ENCODE data around the gene AZIN2. TPM values are rescaled to one million over a fixed set of nuclear protein-coding genes. Genes with fewer than 3 reads are reported as not detected.

The AZIN2 gene
- 2.5 and 13.2 TPM in 2 replicates for total RNA-seq

DNA sequence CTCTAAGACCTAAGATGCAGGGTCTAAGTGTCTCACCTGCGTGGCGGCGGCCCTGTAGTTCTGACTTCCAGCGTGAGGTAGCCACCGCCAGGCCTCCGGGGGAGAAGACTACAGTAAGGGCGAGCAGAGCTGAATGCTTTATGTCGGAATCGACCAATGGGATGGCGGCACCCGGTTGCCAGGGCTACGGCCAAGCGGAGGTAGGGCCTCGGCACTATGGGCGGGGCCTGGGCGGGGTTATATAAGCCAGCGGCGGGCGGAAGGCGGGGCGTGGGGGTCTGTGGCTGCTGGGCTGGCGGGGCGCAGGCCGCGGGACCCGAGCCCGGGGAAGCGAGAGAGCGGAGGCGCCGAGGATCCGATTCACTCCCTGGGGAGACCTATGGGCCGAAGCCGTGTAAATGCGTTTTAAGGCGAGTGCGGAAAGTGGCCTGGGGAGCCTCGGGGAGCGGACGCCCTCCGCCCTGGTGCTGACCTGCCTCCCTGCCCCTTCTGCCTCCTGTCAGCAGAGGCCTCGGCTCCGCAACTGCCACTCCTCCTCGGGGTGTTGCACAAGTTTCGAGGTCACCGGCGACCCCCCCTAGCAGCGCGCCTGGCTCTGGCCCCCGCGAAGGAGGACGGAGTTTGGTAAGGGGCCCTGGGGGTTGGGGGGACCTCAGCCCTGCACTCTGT lies at the start of gene AZIN2:
Gene AZIN2, plus strand, starts transcription at position 269 of the 669 bp plus-strand sequence. CDS start 1,097 bp downstream, outside the sequence.

DNA sequence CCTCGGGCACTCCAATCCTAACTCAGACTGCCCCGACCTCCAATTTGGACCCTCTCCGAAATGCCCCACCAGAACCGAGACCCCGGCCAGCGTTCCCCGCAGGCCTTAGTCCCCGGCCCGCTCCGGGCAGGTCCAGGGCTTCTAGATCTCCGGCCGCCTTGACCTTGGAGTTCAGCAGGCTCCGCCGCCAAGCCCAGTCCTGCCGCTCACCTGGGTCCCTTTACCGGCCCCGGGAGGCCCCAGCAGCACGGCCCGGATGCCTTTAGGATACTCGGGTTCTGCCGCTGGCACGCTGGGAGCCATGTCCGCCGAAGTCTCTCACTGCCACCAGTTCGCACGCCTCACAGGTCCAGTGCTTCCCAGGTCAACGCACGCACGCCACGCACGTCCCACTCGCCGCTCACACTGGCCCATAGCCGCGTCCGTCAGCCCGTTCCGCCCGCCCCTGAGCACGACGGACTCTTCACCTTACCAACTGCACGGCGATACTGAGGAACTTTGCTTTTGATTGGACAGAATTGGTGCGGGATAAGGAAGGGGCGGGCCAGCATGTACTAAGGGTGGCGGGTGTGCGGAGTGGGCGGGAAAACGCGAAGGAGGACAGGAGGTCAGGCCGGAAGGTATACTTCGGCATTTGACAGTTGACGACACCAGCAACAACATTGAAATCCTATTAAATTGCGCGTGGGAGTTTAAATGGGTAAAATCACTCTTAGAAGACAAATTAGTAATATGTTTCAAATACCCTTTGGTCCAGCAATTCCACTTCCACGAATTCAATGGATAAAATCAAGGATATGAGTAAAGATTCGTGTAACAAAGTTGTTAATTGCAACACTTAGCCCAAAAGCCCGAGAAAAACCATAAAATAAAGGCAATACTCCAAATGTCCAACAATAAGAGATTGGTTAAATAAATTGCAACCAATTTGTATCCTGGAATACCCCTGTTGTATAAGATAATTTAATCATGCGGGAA lies 44.1 kb upstream of the AZIN2 start, which contains the start of gene AK2:
Gene AK2, minus strand, starts transcription at position 358 of the 978 bp plus-strand sequence. Its CDS starts 55 bp downstream, at position 303.

Other genes starting within 250 kb of the AZIN2 start
- gene FNDC5, start 210.2 kb upstream of the AZIN2 start, total RNA-seq: 0.38 and 0.85 TPM in 2 replicates
- gene HPCA, start 194.7 kb upstream of the AZIN2 start, total RNA-seq: not detected in 2 replicates
- 25.9 and 43.4 TPM in 2 replicates for gene TMEM54, start 179.8 kb upstream of the AZIN2 start, total RNA-seq
- 12.1 and 12.7 TPM in 2 replicates for gene RNF19B, start 116.3 kb upstream of the AZIN2 start, total RNA-seq
- 185 and 211 TPM in 2 replicates for gene AK2, start 44.3 kb upstream of the AZIN2 start, total RNA-seq
- 1.5 and 3.7 TPM in 2 replicates for gene TRIM62, start 100.9 kb downstream of the AZIN2 start, total RNA-seq
- gene ZNF362, start 175.3 kb downstream of the AZIN2 start, total RNA-seq: 2.0 and 2.1 TPM in 2 replicates
- 0.28 TPM in 1 of 2 replicates, not detected in the other for gene A3GALT2, start 239.9 kb downstream of the AZIN2 start, total RNA-seq

Measured in regular cardiac myocyte (primary cell).